Measurements from ENCODE around the gene KRT8. TPM values are rescaled to one million over a fixed set of nuclear protein-coding genes. Genes with fewer than 3 reads are reported as not detected.

Gene KRT8
- polyA plus RNA-seq, 1 of the 3 experiments (the other 2 are of a cell fraction) = 49.4 TPM

GRCh38 chr12:52872644-52873389 is 32.1 kb downstream of the KRT8 start:
- CTCF ChIA-PET = interaction anchor here (0.6 to 4.2 kb wide), 13 partner anchors 7 to 874 kb away, joined by 3 to 34 read pairs (median 5); no protein-coding TSS in a partner anchor
- Histone ChIP-seq H3K4me3 (ENCODE audit: low read depth in 2 of 2, low read length in 1 of 2) (no peak overlapping the region), H3K36me3 (replicated peaks in 1 of 2; ENCODE audit: control insufficient read depth in 1 of 2, insufficient read depth in 2 of 2, low read length in 1 of 2) (no peaks in the 10 kb centered on the region), H4K20me1 (ENCODE audit: insufficient read depth) (no peaks in the 10 kb centered on the region), H3K4me2 (0 out of 2 replicates have a peak overlapping the region, but pooled peaks have one; percentile 76), H3K79me2 (ENCODE audit: insufficient read depth) (no peaks in the 10 kb centered on the region), H2AFZ (ENCODE audit: low read depth) (no peak overlapping the region), H3K4me1 (ENCODE audit: control insufficient read depth in 1 of 2, insufficient read depth in 2 of 2, low read depth in 1 of 2, low read length in 1 of 2) (peaks cover 10 to 18% of the 10 kb centered on the region in 2 experiments; a peak in 3 of 4 replicates), H3K9me3 (no peaks in the 10 kb centered on the region), H3K9ac (no peak overlapping the region; the same call in 1 of the 2 replicates), H3K27ac (ENCODE audit: low read depth in 2 of 2, low read length in 1 of 2) (peak overlapping the region in 1 of 2 experiments; percentile 86; a peak in 1 of 4 replicates), H3K27me3 (ENCODE audit: insufficient read depth) (no peaks in the 10 kb centered on the region), H3K9me2 (no peaks in the 10 kb centered on the region), H3F3A (replicated peaks; ENCODE audit: insufficient read depth) (peaks cover 9% of the 10 kb centered on the region)
- TF ChIP-seq GATA2 (CRISPR knock-in tag; IDR thresholded peaks at IDR 0.05) (no peak), NFIC (IDR thresholded peaks at IDR 0.05; ENCODE audit: borderline replicate concordance) (no peak), CHD2 (IDR thresholded peaks at IDR 0.05; ENCODE audit: low read length, partially characterized antibody) (no peak), RFX5 (IDR thresholded peaks at IDR 0.05; ENCODE audit: low read length) (no peak), CTCF (IDR thresholded peaks at IDR 0.05) (no peak), TAF1 (IDR thresholded peaks at IDR 0.05; ENCODE audit: borderline replicate concordance, low read depth, low read length) (no peak), SIN3A (IDR thresholded peaks at IDR 0.05; ENCODE audit: borderline replicate concordance, low read depth, low read length) (no peak), MEF2A (IDR thresholded peaks at IDR 0.05; ENCODE audit: borderline replicate concordance, low read depth) (no peak)
- DNase-seq = no peak
- POLR2A ChIA-PET = no interaction called here
- 60% methylated on average over 4 of the region's 13 CpGs for WGBS (ENCODE audit: low lambda C conversion rate)

GRCh38 chr12:52871291-52872039 is 33.4 kb downstream of the KRT8 start:
- peak overlapping the region; percentile 16; the same call in 1 of the 2 replicates for H2AFZ ChIP-seq (ENCODE audit: low read depth)
- no peaks in the 10 kb centered on the region for H3K9me3 ChIP-seq
- CTCF ChIA-PET = interaction anchor here (0.6 to 3.2 kb wide), 14 partner anchors 8 to 741 kb away, joined by 3 to 30 read pairs (median 4); partner anchors contain the start of gene KRT1
- no peaks in the 10 kb centered on the region for H3K79me2 ChIP-seq (ENCODE audit: insufficient read depth)
- peak overlapping the region; percentile 62; the same call in 1 of the 2 replicates for H3K4me2 ChIP-seq
- no peak overlapping the region for H3K4me3 ChIP-seq (ENCODE audit: low read depth in 2 of 2, low read length in 1 of 2)
- no peak for DNase-seq
- H3K36me3 ChIP-seq (replicated peaks in 1 of 2; ENCODE audit: control insufficient read depth in 1 of 2, insufficient read depth in 2 of 2, low read length in 1 of 2) = no peaks in the 10 kb centered on the region
- H3K27me3 ChIP-seq (ENCODE audit: insufficient read depth) = no peaks in the 10 kb centered on the region
- H3F3A ChIP-seq (replicated peaks; ENCODE audit: insufficient read depth) = peaks cover 9% of the 10 kb centered on the region
- peak overlapping the region; percentile 40; the same call in 1 of the 2 replicates for H3K9ac ChIP-seq
- no peaks in the 10 kb centered on the region for H4K20me1 ChIP-seq (ENCODE audit: insufficient read depth)
- 38% methylated on average over 9 of the region's 9 CpGs for WGBS (ENCODE audit: low lambda C conversion rate)
- peaks cover 10 to 18% of the 10 kb centered on the region in 2 experiments; a peak in 3 of 4 replicates for H3K4me1 ChIP-seq (ENCODE audit: control insufficient read depth in 1 of 2, insufficient read depth in 2 of 2, low read depth in 1 of 2, low read length in 1 of 2)
- no peaks in the 10 kb centered on the region for H3K9me2 ChIP-seq
- POLR2A ChIA-PET = interaction anchor here (0.6 kb wide), 1 partner anchor 292 kb away, joined by 3 read pairs; no protein-coding TSS in a partner anchor
- peak overlapping the region in 1 of 2 experiments; percentile 69; a peak in 2 of 4 replicates for H3K27ac ChIP-seq (ENCODE audit: low read depth in 2 of 2, low read length in 1 of 2)
- no peak for TF ChIP-seq SIN3A (IDR thresholded peaks at IDR 0.05; ENCODE audit: borderline replicate concordance, low read depth, low read length)
- 0 out of 2 replicates have a peak, but pooled peaks have one; percentile 30 for TF ChIP-seq TCF12 (IDR thresholded peaks at IDR 0.05)
- no peak for TF ChIP-seq USF1 (IDR thresholded peaks at IDR 0.05; ENCODE audit: borderline replicate concordance, low read depth)
- TF ChIP-seq TEAD4 (IDR thresholded peaks at IDR 0.05; ENCODE audit: borderline replicate concordance, insufficient read depth) = 0 out of 2 replicates have a peak, but pooled peaks have one; percentile 10
- no peak for TF ChIP-seq GATA2 (CRISPR knock-in tag; IDR thresholded peaks at IDR 0.05)
- TF ChIP-seq RFX5 (IDR thresholded peaks at IDR 0.05; ENCODE audit: low read length) = no peak
- TF ChIP-seq RAD21 (IDR thresholded peaks at IDR 0.05; ENCODE audit: low read length) = no peak
- no peak for TF ChIP-seq YY1 (IDR thresholded peaks at IDR 0.05; ENCODE audit: low read depth)
- TF ChIP-seq MXI1 (IDR thresholded peaks at IDR 0.05; ENCODE audit: low read depth, low read length) = no peak
- TF ChIP-seq RCOR1 (IDR thresholded peaks at IDR 0.05; ENCODE audit: low read length) = no peak
- no peak for TF ChIP-seq POLR2AphosphoS5 (IDR thresholded peaks at IDR 0.05; ENCODE audit: low read depth, low read length)
- no peak for TF ChIP-seq JUND (IDR thresholded peaks at IDR 0.05)
- no peak for TF ChIP-seq MAX (IDR thresholded peaks at IDR 0.05; ENCODE audit: low read depth)
- peak; percentile 33 for TF ChIP-seq NFIC (IDR thresholded peaks at IDR 0.05; ENCODE audit: borderline replicate concordance)

All from SK-N-SH (cell line).